GM18526 (cell line): Measurements from ENCODE around the gene SETBP1.

ENCODE experiments used
- POLR2A ChIP-seq: IDR thresholded peaks from 3 replicates; pipeline ENCODE4 v1.6.1; 2011; ENCODE audit not compliant: insufficient read length; ENCODE audit errors: extremely low read depth

SETBP1 gene

GRCh38 chr18:44668270-44668975, 12.3 kb upstream of the SETBP1 start:
- TF ChIP-seq POLR2A: no peak

- no peak for TF ChIP-seq POLR2A
Measured at GRCh38 chr18:44671914-44672313, 8.8 kb upstream of the SETBP1 start.

GRCh38 chr18:44672506-44672905, 8.2 kb upstream of the SETBP1 start:
- no peak for TF ChIP-seq POLR2A

GRCh38 chr18:44673256-44673880, 7.3 kb upstream of the SETBP1 start:
- TF ChIP-seq POLR2A: no peak

DNA sequence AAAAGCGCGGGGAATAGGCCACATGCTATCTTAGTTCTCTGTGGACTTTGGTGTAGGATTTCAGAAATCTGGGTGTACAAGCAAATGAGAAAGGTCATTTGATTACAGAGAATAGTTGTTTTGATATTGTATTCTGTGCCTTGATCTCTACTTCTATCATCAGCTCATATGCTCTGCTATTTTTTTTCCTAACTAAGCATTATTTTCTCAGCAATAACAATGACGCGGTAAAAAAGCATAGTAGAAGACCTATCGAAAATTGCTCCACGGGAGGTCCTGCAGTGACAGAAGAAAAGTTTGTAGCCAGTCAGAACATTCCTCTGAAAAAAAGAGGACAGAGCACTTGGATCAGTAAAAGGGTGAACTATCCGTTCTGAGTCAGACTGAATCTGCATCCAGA, 2.8 kb upstream of the SETBP1 start:
- no peak for TF ChIP-seq POLR2A

DNA sequence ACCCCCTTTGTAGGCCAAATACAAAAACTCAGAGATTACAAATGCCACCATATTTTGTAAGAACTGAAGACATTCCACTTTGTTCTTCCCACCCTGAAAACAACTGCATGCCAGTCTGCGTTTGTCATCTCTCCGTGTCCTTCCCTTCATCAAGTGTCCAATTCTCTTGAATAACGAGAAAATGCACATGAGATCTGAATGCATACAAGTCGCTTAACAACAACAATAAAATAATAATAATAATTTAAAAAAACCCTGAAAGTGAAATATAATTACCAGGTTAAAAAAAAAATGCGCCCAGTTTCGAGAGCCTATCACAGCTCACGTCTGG, 2.0 kb upstream of the SETBP1 start:
- no peak for TF ChIP-seq POLR2A

DNA sequence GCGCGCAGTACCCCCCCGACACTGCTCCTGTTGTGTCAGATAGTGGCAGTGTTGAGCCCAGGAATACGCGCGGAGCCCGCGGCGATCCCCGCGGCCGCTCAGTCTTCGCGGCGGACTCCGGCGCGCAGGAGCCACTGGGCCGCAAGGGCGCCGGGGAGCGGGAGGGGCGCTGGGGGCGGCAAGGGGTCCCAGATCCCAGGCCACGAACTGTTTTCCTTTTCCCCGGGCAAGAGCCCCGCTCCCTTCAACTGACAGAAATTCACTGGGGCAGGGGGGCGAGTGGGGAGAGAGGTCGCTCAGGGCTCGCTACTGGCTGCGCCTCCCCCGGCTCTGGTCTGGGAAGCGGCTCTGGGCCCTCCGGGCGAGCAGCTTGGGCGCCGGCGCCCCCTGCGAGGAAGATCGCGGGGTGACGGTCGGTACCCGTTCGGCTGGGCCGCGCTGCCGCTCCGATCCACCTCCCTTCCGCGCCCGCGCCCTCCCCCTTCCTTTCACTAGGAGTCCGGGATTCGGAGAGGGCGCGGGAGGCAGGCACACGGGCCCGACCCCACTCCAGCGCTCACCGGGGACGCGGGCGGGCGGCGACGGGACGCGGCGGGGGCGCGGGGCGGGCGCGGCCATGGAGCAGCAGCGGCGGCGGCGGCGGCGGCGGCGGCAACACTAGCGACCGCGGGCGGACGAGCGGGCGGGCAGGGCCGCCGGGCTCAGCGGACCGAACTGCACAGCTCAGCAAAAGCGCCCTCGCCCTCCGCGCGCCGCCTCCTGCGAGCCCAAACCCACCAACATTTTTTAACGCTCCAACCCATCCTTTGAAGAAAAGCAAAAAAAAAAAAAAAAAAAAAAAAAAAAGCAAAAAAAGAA, 1.4 kb upstream of the SETBP1 start:
- TF ChIP-seq POLR2A: peak; percentile 44

- no peak for TF ChIP-seq POLR2A
Measured at GRCh38 chr18:44679914-44680272, 795 bp upstream of the SETBP1 start.

DNA sequence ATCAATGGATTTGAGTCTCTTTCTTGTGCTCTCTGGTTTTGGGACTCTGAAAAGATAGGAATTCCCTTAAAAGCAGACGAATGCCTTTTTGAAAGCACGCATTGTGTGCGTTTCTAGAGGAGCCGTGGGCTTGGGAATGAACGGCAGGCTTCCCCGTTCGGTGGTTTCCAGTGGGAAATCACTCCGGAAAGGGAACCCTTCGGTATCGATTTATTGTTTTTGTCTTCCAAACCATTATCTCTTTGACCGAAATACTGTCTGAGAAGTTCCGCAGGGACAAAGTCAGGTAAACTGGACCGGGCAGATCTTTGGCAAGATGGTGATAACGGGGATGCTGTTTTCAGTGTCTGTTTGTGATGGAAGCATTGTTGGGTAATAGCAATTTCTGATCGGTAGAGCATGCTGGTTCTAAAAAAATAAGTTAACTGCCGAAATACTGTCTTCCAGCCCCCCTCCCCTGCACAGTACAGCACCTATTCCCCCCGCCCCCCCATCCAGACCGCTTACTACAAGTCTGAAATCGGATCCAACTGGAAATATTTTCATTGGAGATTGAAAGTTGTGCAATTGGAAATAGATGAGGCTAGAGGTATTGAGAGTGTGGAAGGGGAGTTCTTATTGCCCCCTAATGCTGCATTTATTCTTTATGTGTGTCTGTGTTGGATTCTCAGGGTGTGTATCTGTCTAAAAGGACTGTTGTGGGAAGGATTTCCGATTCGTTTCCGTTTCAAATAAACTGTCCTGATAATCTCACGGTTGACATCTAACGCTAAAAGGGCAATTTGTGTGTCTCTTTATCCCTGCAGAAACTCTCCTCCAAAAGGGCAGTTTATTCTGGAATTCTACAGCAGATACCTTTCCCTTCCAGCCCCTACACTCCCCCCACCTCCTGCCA, 635 bp downstream of the SETBP1 start:
- TF ChIP-seq POLR2A: no peak

GRCh38 chr18:44682201-44682870, 1.6 kb downstream of the SETBP1 start:
- no peak for TF ChIP-seq POLR2A

DNA sequence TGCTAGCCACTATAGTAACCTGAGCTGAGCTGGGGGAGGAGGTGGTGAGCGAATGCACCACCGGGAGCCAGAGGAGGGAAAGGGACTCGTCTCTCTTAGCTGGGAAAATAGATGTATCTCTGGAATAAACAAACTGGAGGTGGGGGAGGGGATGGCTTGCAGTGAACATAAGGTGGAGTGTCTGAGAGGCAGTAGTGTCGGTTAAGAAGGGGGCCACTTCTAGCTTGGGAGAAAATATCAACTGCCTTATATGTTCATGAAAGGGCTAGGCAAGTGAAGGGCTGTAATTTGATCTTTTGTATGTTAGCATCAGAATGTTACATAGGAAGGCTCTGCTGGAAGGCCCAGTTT, 2.2 kb downstream of the SETBP1 start:
- TF ChIP-seq POLR2A: no peak

- no peak for TF ChIP-seq POLR2A
Measured at GRCh38 chr18:44683556-44683955, 2.9 kb downstream of the SETBP1 start.

DNA sequence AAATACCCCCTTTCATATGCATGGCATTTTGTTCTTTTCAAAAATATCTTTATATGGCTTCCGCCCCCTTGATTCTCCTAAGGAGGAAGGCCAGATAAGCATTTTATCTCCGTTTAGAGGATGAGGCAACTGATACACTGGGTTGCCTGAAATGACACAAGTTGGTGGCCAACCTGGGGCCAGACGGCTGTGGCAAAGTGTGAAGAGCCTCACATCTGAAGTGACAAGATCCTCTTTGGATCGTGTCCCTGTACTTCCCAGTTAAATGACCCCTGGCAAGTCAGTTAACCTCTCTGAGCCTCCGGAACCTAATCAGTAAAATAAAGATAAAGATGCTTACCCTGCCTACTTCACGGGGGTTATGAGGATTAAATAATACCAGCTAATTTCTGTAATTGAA, 4.6 kb downstream of the SETBP1 start:
- TF ChIP-seq POLR2A: no peak

- TF ChIP-seq POLR2A: no peak
Measured at GRCh38 chr18:44686156-44686555, 5.5 kb downstream of the SETBP1 start.

- TF ChIP-seq POLR2A: no peak
Measured at GRCh38 chr18:44687421-44687820, 6.7 kb downstream of the SETBP1 start.
